Activated naive CD8-positive, alpha-beta T cell treated with anti-CD3 and anti-CD28 coated beads for 36 hours (primary cell): ENCODE measurements around the gene DIPK2B. TPM values are rescaled to one million over a fixed set of nuclear protein-coding genes. Genes with fewer than 3 reads are reported as not detected.

Source experiments
- DNase-seq: peaks from one replicate; pipeline ENCODE4 v3.0.0; 2021
- H3K27ac Mint-ChIP-seq: one replicate; pipeline ENCODE4 v1.8.0; 2022; ENCODE audit warnings: mild to moderate bottlenecking, moderate library complexity, mixed read lengths
- H3K27me3 Mint-ChIP-seq: one replicate; pipeline ENCODE4 v1.8.0; 2022; ENCODE audit warnings: mild to moderate bottlenecking, mixed read lengths
- H3K36me3 Mint-ChIP-seq: one replicate; pipeline ENCODE4 v1.8.0; 2021; ENCODE audit warnings: mild to moderate bottlenecking, mixed read lengths
- H3K4me1 Mint-ChIP-seq: one replicate; pipeline ENCODE4 v1.8.0; 2021; ENCODE audit warnings: mixed read lengths
- H3K4me3 Mint-ChIP-seq: one replicate; pipeline ENCODE4 v1.8.0; 2022; ENCODE audit warnings: mild to moderate bottlenecking, moderate library complexity, mixed read lengths
- H3K9me3 Mint-ChIP-seq: one replicate; pipeline ENCODE4 v1.8.0; 2022; ENCODE audit warnings: mixed read lengths
- total RNA-seq, 2 experiments: library from RNA; stranded (reverse); gene quantifications; one replicate each; pipeline ENCODE4 v1.2.3, GENCODE V29; 2021

The DIPK2B gene
- not detected for total RNA-seq

- Mint-ChIP-seq H3K27me3 (peaks cover 27% of the 10 kb centered on the region), H3K27ac (no peak within 1 kb of the TSS), H3K4me1 (no peaks in the 10 kb centered on the region)
These were observed at the start of gene DIPK2B for GRCh38 chrX:45200741-45201234. DIPK2B (minus strand) TSS chrX:45200876; CDS start chrX:45200826, 50 bp downstream.

GRCh38 chrX:45240301-45240700 is 39.6 kb upstream of the DIPK2B start:
- Mint-ChIP-seq H3K9me3 (peaks cover 5% of the 10 kb centered on the region), H3K27ac (no peak overlapping the region), H3K27me3 (no peaks in the 10 kb centered on the region), H3K4me3 (no peak overlapping the region), H3K4me1 (no peaks in the 10 kb centered on the region), H3K36me3 (no peaks in the 10 kb centered on the region)
- DNase-seq: no peak

More at GRCh38 chrX:45200741-45201234, at the start of gene DIPK2B:
- no peak for DNase-seq
- H3K36me3 Mint-ChIP-seq: peaks cover 1% of the 10 kb centered on the region
- H3K9me3 Mint-ChIP-seq: peaks cover 2% of the 10 kb centered on the region
- H3K4me3 Mint-ChIP-seq: no peak within 1 kb of the TSS

GRCh38 chrX:45238489-45238888 is 37.8 kb upstream of the DIPK2B start:
- no peak overlapping the region for H3K4me3 Mint-ChIP-seq
- H3K4me1 Mint-ChIP-seq: no peaks in the 10 kb centered on the region
- H3K36me3 Mint-ChIP-seq: no peaks in the 10 kb centered on the region
- no peaks in the 10 kb centered on the region for H3K27me3 Mint-ChIP-seq
- no peak overlapping the region for H3K27ac Mint-ChIP-seq
- H3K9me3 Mint-ChIP-seq: peaks cover 3% of the 10 kb centered on the region
- DNase-seq: no peak

GRCh38 chrX:45233531-45233930 is 32.9 kb upstream of the DIPK2B start:
- DNase-seq: no peak
- H3K36me3 Mint-ChIP-seq: no peaks in the 10 kb centered on the region
- H3K9me3 Mint-ChIP-seq: peaks cover 4% of the 10 kb centered on the region
- H3K4me1 Mint-ChIP-seq: peaks cover 4% of the 10 kb centered on the region
- no peak overlapping the region for H3K4me3 Mint-ChIP-seq
- H3K27ac Mint-ChIP-seq: no peak overlapping the region
- H3K27me3 Mint-ChIP-seq: no peaks in the 10 kb centered on the region

- Mint-ChIP-seq H3K4me1 (peaks cover 4% of the 10 kb centered on the region), H3K9me3 (peaks cover 4% of the 10 kb centered on the region), H3K4me3 (no peak overlapping the region), H3K27me3 (no peaks in the 10 kb centered on the region), H3K36me3 (no peaks in the 10 kb centered on the region), H3K27ac (no peak overlapping the region)
- no peak for DNase-seq
These were observed 31.5 kb upstream of the DIPK2B start for GRCh38 chrX:45232139-45232538.

GRCh38 chrX:45230410-45230809 is 29.7 kb upstream of the DIPK2B start:
- Mint-ChIP-seq H3K36me3 (no peaks in the 10 kb centered on the region), H3K4me1 (peaks cover 4% of the 10 kb centered on the region), H3K27me3 (no peaks in the 10 kb centered on the region), H3K9me3 (peaks cover 4% of the 10 kb centered on the region), H3K4me3 (no peak overlapping the region), H3K27ac (no peak overlapping the region)
- no peak for DNase-seq

- no peaks in the 10 kb centered on the region for H3K36me3 Mint-ChIP-seq
- peaks cover 4% of the 10 kb centered on the region for H3K9me3 Mint-ChIP-seq
These were observed 28.7 kb upstream of the DIPK2B start for GRCh38 chrX:45229348-45229747.

GRCh38 chrX:45228126-45228525 is 27.4 kb upstream of the DIPK2B start:
- Mint-ChIP-seq H3K4me3 (no peak overlapping the region), H3K27me3 (no peaks in the 10 kb centered on the region), H3K4me1 (peaks cover 4% of the 10 kb centered on the region), H3K36me3 (no peaks in the 10 kb centered on the region), H3K27ac (no peak overlapping the region), H3K9me3 (no peaks in the 10 kb centered on the region)
- no peak for DNase-seq

More at GRCh38 chrX:45229348-45229747, 28.7 kb upstream of the DIPK2B start:
- Mint-ChIP-seq H3K4me3 (no peak overlapping the region), H3K27me3 (no peaks in the 10 kb centered on the region), H3K27ac (no peak overlapping the region), H3K4me1 (peaks cover 4% of the 10 kb centered on the region)
- no peak for DNase-seq

GRCh38 chrX:45208121-45208856 is 7.6 kb upstream of the DIPK2B start:
- no peak for DNase-seq
- Mint-ChIP-seq H3K4me1 (no peaks in the 10 kb centered on the region), H3K4me3 (no peak overlapping the region), H3K9me3 (peaks cover 7% of the 10 kb centered on the region), H3K36me3 (peaks cover 1% of the 10 kb centered on the region), H3K27me3 (peaks cover 14% of the 10 kb centered on the region), H3K27ac (no peak overlapping the region)

- Mint-ChIP-seq H3K4me3 (no peak overlapping the region), H3K36me3 (peaks cover 1% of the 10 kb centered on the region), H3K27ac (no peak overlapping the region), H3K27me3 (peaks cover 32% of the 10 kb centered on the region), H3K4me1 (no peaks in the 10 kb centered on the region), H3K9me3 (peaks cover 7% of the 10 kb centered on the region)
- DNase-seq: no peak
These were observed 1.5 kb upstream of the DIPK2B start for GRCh38 chrX:45202171-45202570.

GRCh38 chrX:45198706-45199105 is 2.0 kb downstream of the DIPK2B start:
- H3K36me3 Mint-ChIP-seq: no peaks in the 10 kb centered on the region
- H3K9me3 Mint-ChIP-seq: no peaks in the 10 kb centered on the region
- H3K4me1 Mint-ChIP-seq: no peaks in the 10 kb centered on the region
- DNase-seq: no peak
- H3K4me3 Mint-ChIP-seq: no peak overlapping the region
- no peak overlapping the region for H3K27ac Mint-ChIP-seq
- peaks cover 23% of the 10 kb centered on the region for H3K27me3 Mint-ChIP-seq

GRCh38 chrX:45198301-45198700 is 2.4 kb downstream of the DIPK2B start:
- Mint-ChIP-seq H3K9me3 (no peaks in the 10 kb centered on the region), H3K27ac (no peak overlapping the region), H3K4me3 (no peak overlapping the region), H3K27me3 (peaks cover 23% of the 10 kb centered on the region), H3K4me1 (no peaks in the 10 kb centered on the region), H3K36me3 (no peaks in the 10 kb centered on the region)
- DNase-seq: no peak

GRCh38 chrX:45196701-45197100 is 4.0 kb downstream of the DIPK2B start:
- no peak for DNase-seq
- no peaks in the 10 kb centered on the region for H3K9me3 Mint-ChIP-seq
- peaks cover 14% of the 10 kb centered on the region for H3K27me3 Mint-ChIP-seq

GRCh38 chrX:45191820-45192409 is 8.8 kb downstream of the DIPK2B start:
- Mint-ChIP-seq H3K4me3 (no peak overlapping the region), H3K27me3 (no peaks in the 10 kb centered on the region), H3K27ac (peak overlapping the region; percentile 21), H3K4me1 (peaks cover 12% of the 10 kb centered on the region), H3K36me3 (no peaks in the 10 kb centered on the region), H3K9me3 (no peaks in the 10 kb centered on the region)
- DNase-seq: no peak

More at GRCh38 chrX:45196701-45197100, 4.0 kb downstream of the DIPK2B start:
- Mint-ChIP-seq H3K4me3 (no peak overlapping the region), H3K36me3 (no peaks in the 10 kb centered on the region), H3K27ac (no peak overlapping the region), H3K4me1 (peaks cover 1% of the 10 kb centered on the region)

- Mint-ChIP-seq H3K4me3 (no peak overlapping the region), H3K4me1 (peaks cover 15% of the 10 kb centered on the region), H3K36me3 (no peaks in the 10 kb centered on the region), H3K9me3 (no peaks in the 10 kb centered on the region), H3K27ac (peak overlapping the region; percentile 21), H3K27me3 (no peaks in the 10 kb centered on the region)
- DNase-seq: no peak
These were observed 9.3 kb downstream of the DIPK2B start for GRCh38 chrX:45191383-45191782.

GRCh38 chrX:45187731-45188130 is 12.9 kb downstream of the DIPK2B start:
- Mint-ChIP-seq H3K27me3 (no peaks in the 10 kb centered on the region), H3K4me3 (peak overlapping the region; percentile 79), H3K9me3 (no peaks in the 10 kb centered on the region), H3K27ac (peak overlapping the region; percentile 30), H3K36me3 (no peaks in the 10 kb centered on the region), H3K4me1 (peaks cover 15% of the 10 kb centered on the region)
- no peak for DNase-seq
